ENCODE measurements around the gene U2AF2.

DNA sequence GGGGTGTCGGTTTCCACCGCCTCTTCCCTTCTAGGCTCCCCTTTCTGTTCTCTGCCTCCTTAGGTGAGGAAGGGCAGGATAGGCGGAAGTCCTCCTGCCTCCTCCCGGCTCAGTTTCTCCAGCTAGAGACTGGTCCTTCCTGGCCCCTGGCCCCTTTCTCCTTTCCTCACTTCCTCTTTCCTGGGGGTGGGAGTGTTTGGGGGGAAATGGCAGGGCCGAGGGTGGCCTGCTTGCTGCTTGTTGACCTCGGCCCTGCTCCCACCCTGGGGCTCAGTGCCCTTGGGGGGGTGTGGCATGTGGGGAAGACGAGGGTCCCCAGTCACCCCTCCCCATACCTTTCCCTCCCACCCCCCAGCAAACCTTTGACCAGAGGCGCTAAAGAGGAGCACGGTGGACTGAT is 5.0 kb downstream of the U2AF2 start:
- TF ChIP-seq, protein P1, sequence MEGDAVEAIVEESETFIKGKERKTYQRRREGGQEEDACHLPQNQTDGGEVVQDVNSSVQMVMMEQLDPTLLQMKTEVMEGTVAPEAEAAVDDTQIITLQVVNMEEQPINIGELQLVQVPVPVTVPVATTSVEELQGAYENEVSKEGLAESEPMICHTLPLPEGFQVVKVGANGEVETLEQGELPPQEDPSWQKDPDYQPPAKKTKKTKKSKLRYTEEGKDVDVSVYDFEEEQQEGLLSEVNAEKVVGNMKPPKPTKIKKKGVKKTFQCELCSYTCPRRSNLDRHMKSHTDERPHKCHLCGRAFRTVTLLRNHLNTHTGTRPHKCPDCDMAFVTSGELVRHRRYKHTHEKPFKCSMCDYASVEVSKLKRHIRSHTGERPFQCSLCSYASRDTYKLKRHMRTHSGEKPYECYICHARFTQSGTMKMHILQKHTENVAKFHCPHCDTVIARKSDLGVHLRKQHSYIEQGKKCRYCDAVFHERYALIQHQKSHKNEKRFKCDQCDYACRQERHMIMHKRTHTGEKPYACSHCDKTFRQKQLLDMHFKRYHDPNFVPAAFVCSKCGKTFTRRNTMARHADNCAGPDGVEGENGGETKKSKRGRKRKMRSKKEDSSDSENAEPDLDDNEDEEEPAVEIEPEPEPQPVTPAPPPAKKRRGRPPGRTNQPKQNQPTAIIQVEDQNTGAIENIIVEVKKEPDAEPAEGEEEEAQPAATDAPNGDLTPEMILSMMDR (IDR thresholded peaks at IDR 0.05), result no peak
- no peak for TF ChIP-seq POLR2AphosphoS5 (IDR thresholded peaks at IDR 0.05; ENCODE audit: low read depth, low read length)
- TF ChIP-seq, protein P2, sequence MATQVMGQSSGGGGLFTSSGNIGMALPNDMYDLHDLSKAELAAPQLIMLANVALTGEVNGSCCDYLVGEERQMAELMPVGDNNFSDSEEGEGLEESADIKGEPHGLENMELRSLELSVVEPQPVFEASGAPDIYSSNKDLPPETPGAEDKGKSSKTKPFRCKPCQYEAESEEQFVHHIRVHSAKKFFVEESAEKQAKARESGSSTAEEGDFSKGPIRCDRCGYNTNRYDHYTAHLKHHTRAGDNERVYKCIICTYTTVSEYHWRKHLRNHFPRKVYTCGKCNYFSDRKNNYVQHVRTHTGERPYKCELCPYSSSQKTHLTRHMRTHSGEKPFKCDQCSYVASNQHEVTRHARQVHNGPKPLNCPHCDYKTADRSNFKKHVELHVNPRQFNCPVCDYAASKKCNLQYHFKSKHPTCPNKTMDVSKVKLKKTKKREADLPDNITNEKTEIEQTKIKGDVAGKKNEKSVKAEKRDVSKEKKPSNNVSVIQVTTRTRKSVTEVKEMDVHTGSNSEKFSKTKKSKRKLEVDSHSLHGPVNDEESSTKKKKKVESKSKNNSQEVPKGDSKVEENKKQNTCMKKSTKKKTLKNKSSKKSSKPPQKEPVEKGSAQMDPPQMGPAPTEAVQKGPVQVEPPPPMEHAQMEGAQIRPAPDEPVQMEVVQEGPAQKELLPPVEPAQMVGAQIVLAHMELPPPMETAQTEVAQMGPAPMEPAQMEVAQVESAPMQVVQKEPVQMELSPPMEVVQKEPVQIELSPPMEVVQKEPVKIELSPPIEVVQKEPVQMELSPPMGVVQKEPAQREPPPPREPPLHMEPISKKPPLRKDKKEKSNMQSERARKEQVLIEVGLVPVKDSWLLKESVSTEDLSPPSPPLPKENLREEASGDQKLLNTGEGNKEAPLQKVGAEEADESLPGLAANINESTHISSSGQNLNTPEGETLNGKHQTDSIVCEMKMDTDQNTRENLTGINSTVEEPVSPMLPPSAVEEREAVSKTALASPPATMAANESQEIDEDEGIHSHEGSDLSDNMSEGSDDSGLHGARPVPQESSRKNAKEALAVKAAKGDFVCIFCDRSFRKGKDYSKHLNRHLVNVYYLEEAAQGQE (IDR thresholded peaks at IDR 0.05; ENCODE audit: insufficient read depth in 1 of 2, low read depth in 2 of 2, low read length in 1 of 2), result no peak
- TF ChIP-seq SIN3A (IDR thresholded peaks at IDR 0.05; ENCODE audit: borderline replicate concordance, insufficient read depth, low read depth, low read length), result no peak
- no peak for TF ChIP-seq TCF7L2 (IDR thresholded peaks at IDR 0.05; ENCODE audit: low read depth, low read length)
